Esophagus squamous epithelium (tissue), 5 donors: ENCODE data around the gene B3GAT1. TPM values are rescaled to one million over a fixed set of nuclear protein-coding genes. Genes with fewer than 3 reads are reported as not detected.

Source experiments
- DNase-seq: peaks from one replicate; lab custom pipeline; 2025; lab: John Stamatoyannopoulos, UW
- H3K27ac ChIP-seq, 4 donors: fragments of 200-600 bp; sonication (generic); one replicate each; pipeline ENCODE4 v1.5.1; 2016 to 2019; ENCODE audit warnings: mild to moderate bottlenecking in 1 of 4
- H3K27me3 ChIP-seq, 4 donors: fragments of 200-600 bp; sonication (generic); 1 replicate in 3 of 4; 2 replicates in 1 of 4; pipeline versions ENCODE4 v1.5.1 to v1.6.0; 2017 to 2021; ENCODE audit warnings: antibody characterized with exemption in 1 of 4
- H3K36me3 ChIP-seq, 3 donors: fragments of 200-600 bp; sonication (generic); one replicate each; pipeline ENCODE4 v1.5.1; 2016 to 2019
- H3K4me1 ChIP-seq, 3 donors: fragments of 200-600 bp; sonication (generic); one replicate each; pipeline ENCODE4 v1.5.1; 2017 to 2019
- H3K4me3 ChIP-seq, 4 donors: fragments of 200-600 bp; sonication (generic); 1 replicate in 3 of 4; 2 replicates in 1 of 4; pipeline ENCODE4 v1.5.1; 2016 to 2019; ENCODE audit warnings: mild to moderate bottlenecking in 2 of 4, moderate library complexity in 1 of 4
- H3K9me3 ChIP-seq, 3 donors: fragments of 200-600 bp; sonication (generic); one replicate each; pipeline ENCODE4 v1.5.1; 2016 to 2019
- CTCF ChIP-seq, 6 experiments: fragments of 450-650 bp in 4 of 6; fragments of 200-600 bp in 2 of 6; sonication (generic) in 2 of 6; IDR thresholded peaks; one replicate each; pipeline ENCODE4 v1.5.1; 2016 to 2019; ENCODE audit warnings: antibody characterized with exemption in 6 of 6, mild to moderate bottlenecking in 4 of 6, moderate library complexity in 4 of 6
- POLR2A ChIP-seq, 4 donors: fragments of 450-650 bp; IDR thresholded peaks; one replicate each; pipeline ENCODE4 v1.6.1; 2017; ENCODE audit warnings: antibody characterized with exemption in 4 of 4, mild to moderate bottlenecking in 4 of 4, moderate library complexity in 3 of 4
- WGBS, 2 donors: methylation state at CpG; one replicate each; pipeline ENCODE4 v1.1.5; 2018; 5-methylcytosine and 5-hydroxymethylcytosine counted together
- intact Hi-C: fragments of 100-400 bp; cut with DNase I; formaldehyde crosslinking; loops from one replicate; pipeline ENCODE4 v1.15.0; 2022
- total RNA-seq, 4 donors: library from RNA; depleted of rRNA; stranded (reverse); fragments of >200 nt; gene quantifications; one replicate each; pipeline ENCODE4 v1.1.0, GENCODE V29; 2016
- donor health status: DM: yes; HTN: yes; CAD: no.

The B3GAT1 gene
- total RNA-seq, 4 donors from 2014 or later, result 0.09 to 0.94 (median 0.38) TPM; not detected in 1

GRCh38 chr11:134404575-134405341, 7.3 kb downstream of the B3GAT1 start:
- H3K27me3 ChIP-seq, result peaks cover 0 to 83% (median 0%) of the 10 kb centered on the region in 4 donors
- no peaks in the 10 kb centered on the region for H3K4me1 ChIP-seq
- TF ChIP-seq CTCF (IDR thresholded peaks at IDR 0.05), result no peak
- TF ChIP-seq POLR2A (IDR thresholded peaks at IDR 0.05), result no peak
- WGBS, 2 donors, result 87 to 89% methylated on average over 12 to 18 of the region's 30 CpGs
- H3K4me3 ChIP-seq, result no peak overlapping the region
- DNase-seq, result no peak
- no peaks in the 10 kb centered on the region for H3K36me3 ChIP-seq
- no peak overlapping the region for H3K27ac ChIP-seq
- intact Hi-C loops, result no loop called here
- no peaks in the 10 kb centered on the region for H3K9me3 ChIP-seq

- DNase-seq, result no peak
- intact Hi-C loops, result no loop called here
- TF ChIP-seq POLR2A (IDR thresholded peaks at IDR 0.05) (no peak), CTCF (IDR thresholded peaks at IDR 0.05) (no peak)
- H3K27ac ChIP-seq, result no peak overlapping the region
- no peaks in the 10 kb centered on the region for H3K36me3 ChIP-seq
- no peaks in the 10 kb centered on the region for H3K9me3 ChIP-seq
- 79 to 86% methylated on average over 4 to 8 of the region's 12 CpGs for WGBS, 2 donors
- no peaks in the 10 kb centered on the region for H3K4me1 ChIP-seq
- H3K27me3 ChIP-seq, result peaks cover 0 to 89% (median 0%) of the 10 kb centered on the region in 4 donors
- no peak overlapping the region for H3K4me3 ChIP-seq
Observed at GRCh38 chr11:134402910-134403309, 9.1 kb downstream of the B3GAT1 start.

DNA sequence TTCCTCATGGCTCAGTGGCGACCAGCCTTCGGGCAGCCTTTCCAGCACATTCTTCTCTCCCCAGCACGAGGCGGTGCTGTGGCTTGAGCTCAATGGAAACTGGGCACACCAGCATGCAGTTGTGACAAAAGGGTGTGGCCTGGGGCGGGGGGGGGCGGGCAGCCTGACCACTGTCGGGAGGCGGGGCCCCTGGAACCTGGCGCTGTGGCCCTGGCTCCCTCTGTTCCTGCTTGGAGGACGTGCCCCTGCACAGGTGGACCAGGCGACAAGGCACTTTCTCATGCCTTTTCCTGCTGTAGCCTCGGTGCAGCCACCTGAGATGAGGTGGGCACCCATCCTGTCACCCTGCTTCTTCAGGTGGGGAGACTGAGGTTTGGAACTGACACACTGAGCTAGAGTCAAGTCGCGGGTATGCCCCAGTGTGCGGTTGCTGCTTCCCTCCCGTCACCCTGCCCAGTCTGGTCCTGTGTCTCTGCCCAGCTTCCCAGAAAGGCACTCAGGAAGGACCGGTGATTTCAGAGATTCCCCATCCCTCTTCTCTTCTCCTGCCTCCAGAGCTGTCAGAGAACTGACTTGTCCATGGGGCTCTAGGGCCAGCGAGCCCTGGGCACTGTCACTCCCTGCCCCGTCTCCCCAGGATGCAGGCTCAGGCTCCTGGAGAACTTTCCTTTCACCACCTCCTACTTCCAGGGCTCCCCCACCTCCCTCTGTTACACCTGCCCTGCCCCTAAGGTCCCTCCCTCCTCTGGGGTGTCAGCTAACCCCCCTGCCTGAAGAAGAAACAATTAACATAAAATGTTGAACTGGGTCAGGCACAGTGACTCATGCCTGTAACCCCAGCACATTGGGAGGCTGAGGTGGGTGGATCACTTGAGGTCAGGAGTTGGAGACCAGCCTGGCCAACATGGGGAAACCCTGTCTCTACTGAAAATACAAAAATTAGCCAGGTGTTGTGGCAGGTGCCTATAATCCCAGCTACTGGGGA, 9.9 kb downstream of the B3GAT1 start:
- no peak overlapping the region for H3K27ac ChIP-seq
- TF ChIP-seq POLR2A (IDR thresholded peaks at IDR 0.05) (no peak), CTCF (IDR thresholded peaks at IDR 0.05) (no peak)
- intact Hi-C loops, result no loop called here
- DNase-seq, result no peak
- H3K9me3 ChIP-seq, result no peaks in the 10 kb centered on the region
- H3K27me3 ChIP-seq, result peaks cover 0 to 84% (median 0%) of the 10 kb centered on the region in 4 donors
- 50 to 76% methylated on average over 4 to 9 of the region's 19 CpGs for WGBS, 2 donors
- H3K4me1 ChIP-seq, result no peaks in the 10 kb centered on the region
- no peaks in the 10 kb centered on the region for H3K36me3 ChIP-seq
- H3K4me3 ChIP-seq, result no peak overlapping the region

DNA sequence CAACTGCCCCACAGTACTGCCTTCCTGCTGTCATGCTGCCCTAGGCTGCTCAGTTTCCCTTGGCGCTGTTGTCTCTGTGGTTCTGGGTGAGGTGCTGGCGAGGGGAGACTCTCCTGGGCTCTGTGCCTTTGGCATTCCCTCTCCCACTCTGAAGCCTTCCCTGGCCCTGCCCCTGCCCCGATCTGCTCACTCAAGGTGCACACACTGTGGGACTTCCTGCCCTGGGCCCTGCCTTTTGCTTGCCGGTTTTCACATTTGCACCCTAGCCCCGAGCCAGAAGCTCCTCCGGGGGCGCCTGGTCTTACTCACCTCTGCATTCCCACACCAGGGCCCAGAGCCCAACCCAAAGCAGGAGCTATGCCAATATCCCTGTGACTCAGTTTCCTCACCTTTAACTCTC, 12.0 kb downstream of the B3GAT1 start:
- no peak overlapping the region for H3K4me3 ChIP-seq
- peaks cover 0 to 63% (median 0%) of the 10 kb centered on the region in 4 donors for H3K27me3 ChIP-seq
- H3K4me1 ChIP-seq, result no peaks in the 10 kb centered on the region
- no peak for TF ChIP-seq POLR2A (IDR thresholded peaks at IDR 0.05)
- no peak for TF ChIP-seq CTCF (IDR thresholded peaks at IDR 0.05)
- no peaks in the 10 kb centered on the region for H3K36me3 ChIP-seq
- WGBS, 2 donors, result 67 to 84% methylated on average over 4 to 5 of the region's 7 CpGs
- H3K27ac ChIP-seq, result no peak overlapping the region
- intact Hi-C loops, result no loop called here
- H3K9me3 ChIP-seq, result no peaks in the 10 kb centered on the region
- DNase-seq, result no peak

DNA sequence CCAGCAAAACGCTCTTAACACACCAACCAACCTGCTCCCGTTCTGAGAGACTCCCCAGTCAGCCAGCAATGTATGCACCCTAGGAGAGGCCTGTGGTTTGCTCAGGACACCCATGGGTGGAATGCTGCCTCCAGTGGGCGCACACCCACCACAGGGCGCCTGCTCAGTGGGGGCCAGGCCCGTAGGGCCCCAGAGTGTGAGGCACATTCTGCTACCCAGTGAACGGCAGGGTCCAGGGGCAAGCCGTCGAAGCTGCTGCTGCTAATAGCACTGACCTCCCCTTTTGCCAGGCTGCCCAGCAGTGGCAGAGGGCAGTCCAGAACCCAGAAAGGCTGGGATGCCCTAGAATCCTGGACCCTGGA, 12.8 kb downstream of the B3GAT1 start:
- Histone ChIP-seq H3K4me3 (no peak overlapping the region), H3K4me1 (no peaks in the 10 kb centered on the region), H3K36me3 (no peaks in the 10 kb centered on the region), H3K9me3 (no peaks in the 10 kb centered on the region), H3K27ac (no peak overlapping the region), H3K27me3 (peaks cover 0 to 55% (median 0%) of the 10 kb centered on the region in 4 donors)
- TF ChIP-seq CTCF (IDR thresholded peaks at IDR 0.05) (no peak), POLR2A (IDR thresholded peaks at IDR 0.05) (no peak)
- WGBS, 2 donors, result 100% methylated on average over 1 of the region's 8 CpGs
- no peak for DNase-seq
- intact Hi-C loops, result no loop called here
